Trophoblast cell (in vitro differentiated cells and primary cell): ENCODE data around the gene ZNF446.

Experiments
- DNase-seq, 2 donors: peaks; one replicate each; pipeline ENCODE4 v3.0.0-alpha.2; 2016
- H2AFZ ChIP-seq: 2 replicates; pipeline ENCODE4 v1.6.1; 2013; ENCODE audit warnings: low read length, moderate library complexity, mild to moderate bottlenecking; ENCODE audit not compliant: insufficient read depth, poor library complexity
- H2AK5ac ChIP-seq: 2 replicates; pipeline ENCODE4 v1.6.1; 2013; ENCODE audit warnings: mild to moderate bottlenecking, low read length
- H2BK120ac ChIP-seq: 2 replicates; pipeline ENCODE4 v1.6.1; 2013; ENCODE audit warnings: low read length, mild to moderate bottlenecking, moderate library complexity; ENCODE audit not compliant: insufficient read depth, poor library complexity
- H2BK12ac ChIP-seq: 2 replicates; pipeline ENCODE4 v1.6.1; 2013; ENCODE audit warnings: mild to moderate bottlenecking, low read length, moderate library complexity
- H2BK5ac ChIP-seq: 2 replicates; pipeline ENCODE4 v1.6.1; 2013; ENCODE audit warnings: low read length, low read depth, moderate library complexity, mild to moderate bottlenecking; ENCODE audit not compliant: poor library complexity
- H3K14ac ChIP-seq: 2 replicates; pipeline ENCODE4 v1.6.1; 2013; ENCODE audit warnings: mild to moderate bottlenecking, low read length
- H3K18ac ChIP-seq: 2 replicates; pipeline ENCODE4 v1.6.1; 2013; ENCODE audit warnings: mild to moderate bottlenecking, low read length
- H3K23ac ChIP-seq: 2 replicates; pipeline ENCODE4 v1.6.1; 2013; ENCODE audit warnings: low read length
- H3K27ac ChIP-seq: 2 replicates; pipeline ENCODE4 v1.5.1; 2013; ENCODE audit warnings: low read depth, mild to moderate bottlenecking, inconsistent platforms, low read length, moderate library complexity
- H3K27me3 ChIP-seq: 2 replicates; pipeline ENCODE4 v1.6.1; 2013; ENCODE audit warnings: inconsistent platforms, mild to moderate bottlenecking, low read length, moderate library complexity; ENCODE audit not compliant: insufficient read depth
- H3K36me3 ChIP-seq, 2 experiments: 1 replicate in 1 of 2; 2 replicates in 1 of 2; pipeline ENCODE4 v1.6.1; 2013; ENCODE audit warnings: low read length in 2 of 2, mild to moderate bottlenecking in 2 of 2, moderate library complexity in 1 of 2; ENCODE audit not compliant: insufficient read depth in 2 of 2, control insufficient read depth in 1 of 2
- H3K4ac ChIP-seq: 2 replicates; pipeline ENCODE4 v1.6.1; 2013; ENCODE audit warnings: low read depth, mild to moderate bottlenecking, low read length, moderate library complexity
- H3K4me1 ChIP-seq, 2 experiments: 1 replicate in 1 of 2; 2 replicates in 1 of 2; pipeline ENCODE4 v1.6.1; 2013; ENCODE audit warnings: low read length in 2 of 2, mild to moderate bottlenecking in 2 of 2, moderate library complexity in 1 of 2; ENCODE audit not compliant: insufficient read depth in 2 of 2, control insufficient read depth in 1 of 2
- H3K4me2 ChIP-seq: 2 replicates; pipeline ENCODE4 v1.6.1; 2013; ENCODE audit warnings: inconsistent platforms, mild to moderate bottlenecking, low read length, moderate library complexity
- H3K4me3 ChIP-seq: 2 replicates; pipeline ENCODE4 v1.5.1; 2013; ENCODE audit warnings: mild to moderate bottlenecking, low read depth, low read length, inconsistent platforms
- H3K79me1 ChIP-seq: one replicate; pipeline ENCODE4 v1.6.1; 2013; ENCODE audit warnings: low read length
- H3K79me2 ChIP-seq: 2 replicates; pipeline ENCODE4 v1.6.1; 2013; ENCODE audit warnings: low read length, mild to moderate bottlenecking; ENCODE audit not compliant: control insufficient read depth, insufficient read depth, poor library complexity
- H3K9ac ChIP-seq: 2 replicates; pipeline ENCODE4 v1.6.1; 2013; ENCODE audit warnings: mild to moderate bottlenecking, low read length
- H3K9me3 ChIP-seq: 2 replicates; pipeline ENCODE4 v1.6.1; 2013; ENCODE audit warnings: low read depth, mild to moderate bottlenecking, control low read depth, inconsistent platforms, low read length; ENCODE audit not compliant: insufficient read depth
- H4K12ac ChIP-seq: 2 replicates; pipeline ENCODE4 v1.6.1; 2013; ENCODE audit warnings: low read depth, mild to moderate bottlenecking, low read length, moderate library complexity
- H4K8ac ChIP-seq: 2 replicates; pipeline ENCODE4 v1.6.1; 2013; ENCODE audit warnings: low read depth, mild to moderate bottlenecking, low read length, moderate library complexity
- H4K91ac ChIP-seq: one replicate; pipeline ENCODE4 v1.6.1; 2013; ENCODE audit warnings: low read depth, mild to moderate bottlenecking, low read length, moderate library complexity
- WGBS: extraction: QIAGEN DNeasy Blood & Tissue Kit; methylation state at CpG from one replicate; pipeline ENCODE4 v1.1.7; 2013; ENCODE audit warnings: missing lambda C conversion rate; ENCODE audit not compliant: insufficient read length, insufficient coverage; ENCODE audit errors: extremely low coverage; 5-methylcytosine and 5-hydroxymethylcytosine counted together

Gene ZNF446

DNA sequence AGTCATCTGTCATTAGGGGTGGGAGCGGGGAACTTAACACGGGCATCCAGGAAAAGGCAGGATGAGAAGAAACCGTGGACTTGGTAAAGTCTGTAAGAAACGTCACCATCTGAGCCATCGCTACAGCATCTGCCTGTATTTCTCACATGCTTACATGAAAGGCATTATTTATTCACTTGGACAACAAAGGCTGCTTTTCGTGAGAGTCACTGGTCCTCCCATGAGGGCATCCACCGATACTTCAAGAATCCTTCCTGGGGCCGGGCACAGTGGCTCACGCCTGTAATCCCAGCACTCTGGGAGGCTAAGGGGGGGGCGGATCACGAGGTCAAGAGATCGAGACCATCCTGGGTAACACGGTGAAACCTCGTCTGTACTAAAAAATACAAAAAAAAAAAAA is 16.1 kb downstream of the ZNF446 start:
- no peak overlapping the region for H3K4me2 ChIP-seq
- no peak overlapping the region for H3K23ac ChIP-seq
- H4K8ac ChIP-seq, result no peak overlapping the region
- no peak overlapping the region for H3K4me3 ChIP-seq
- no peak overlapping the region for H4K91ac ChIP-seq
- no peak overlapping the region for H2BK12ac ChIP-seq
- H2AK5ac ChIP-seq, result no peak overlapping the region
- no peak overlapping the region for H2AFZ ChIP-seq
- no peaks in the 10 kb centered on the region for H3K27me3 ChIP-seq
- H3K9me3 ChIP-seq, result peaks cover 2% of the 10 kb centered on the region
- no peak overlapping the region for H4K12ac ChIP-seq
- H3K27ac ChIP-seq, result no peak overlapping the region
- no CpG with 5 or more reads among the region's 14 CpGs for WGBS
- no peak overlapping the region for H3K18ac ChIP-seq
- H3K79me2 ChIP-seq, result no peaks in the 10 kb centered on the region
- no peak overlapping the region for H2BK5ac ChIP-seq
- no peak overlapping the region for H3K14ac ChIP-seq
- H3K4ac ChIP-seq, result no peak overlapping the region
- peak; percentile 46 to 67 for DNase-seq
- H3K4me1 ChIP-seq, result no peaks in the 10 kb centered on the region
- H3K79me1 ChIP-seq, result no peaks in the 10 kb centered on the region
- H2BK120ac ChIP-seq, result no peak overlapping the region
- no peaks in the 10 kb centered on the region for H3K36me3 ChIP-seq
- no peak overlapping the region for H3K9ac ChIP-seq

DNA sequence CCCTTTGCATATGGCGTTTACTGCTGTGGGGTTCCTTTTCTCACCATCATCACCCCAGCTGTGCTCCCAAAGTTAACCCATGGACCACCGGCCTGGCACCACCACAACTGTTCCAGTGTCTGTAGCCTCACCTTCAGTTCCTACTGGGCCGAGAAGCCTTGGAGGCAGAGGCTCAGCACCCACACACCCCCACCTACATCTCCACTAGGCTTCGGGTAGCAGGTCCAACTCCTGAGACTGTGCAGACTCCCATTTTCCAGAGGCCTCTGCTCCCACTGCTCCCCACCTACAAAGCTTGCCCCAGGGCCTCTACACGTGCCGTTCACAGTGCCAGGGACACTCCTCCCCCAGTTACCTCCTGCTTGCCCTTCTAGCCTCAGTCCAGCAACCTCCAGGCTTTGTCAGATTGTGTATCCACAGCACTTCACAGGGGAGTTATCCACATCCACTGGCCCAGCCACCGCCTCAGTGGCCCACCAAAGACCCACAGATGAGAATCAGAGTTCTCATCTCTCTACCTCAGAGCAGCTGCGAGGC is 21.6 kb downstream of the ZNF446 start:
- no peak overlapping the region for H2BK5ac ChIP-seq
- H3K4ac ChIP-seq, result no peak overlapping the region
- H3K18ac ChIP-seq, result no peak overlapping the region
- H2AK5ac ChIP-seq, result no peak overlapping the region
- H3K79me2 ChIP-seq, result peaks cover 4% of the 10 kb centered on the region
- H3K27me3 ChIP-seq, result no peaks in the 10 kb centered on the region
- no peak overlapping the region for H2BK12ac ChIP-seq
- no peaks in the 10 kb centered on the region for H3K36me3 ChIP-seq
- no peak overlapping the region for H3K4me3 ChIP-seq
- no peak overlapping the region for H3K9ac ChIP-seq
- H4K12ac ChIP-seq, result no peak overlapping the region
- peaks cover 5% of the 10 kb centered on the region for H3K9me3 ChIP-seq
- H3K23ac ChIP-seq, result no peak overlapping the region
- no CpG with 5 or more reads among the region's 8 CpGs for WGBS
- no peak overlapping the region for H3K4me2 ChIP-seq
- peaks cover 10 to 19% of the 10 kb centered on the region in 2 experiments for H3K4me1 ChIP-seq
- no peak overlapping the region for H4K8ac ChIP-seq
- H2AFZ ChIP-seq, result no peak overlapping the region
- peaks cover 7% of the 10 kb centered on the region for H3K79me1 ChIP-seq
- H4K91ac ChIP-seq, result no peak overlapping the region
- H2BK120ac ChIP-seq, result no peak overlapping the region
- H3K27ac ChIP-seq, result no peak overlapping the region
- no peak for DNase-seq
- no peak overlapping the region for H3K14ac ChIP-seq

DNA sequence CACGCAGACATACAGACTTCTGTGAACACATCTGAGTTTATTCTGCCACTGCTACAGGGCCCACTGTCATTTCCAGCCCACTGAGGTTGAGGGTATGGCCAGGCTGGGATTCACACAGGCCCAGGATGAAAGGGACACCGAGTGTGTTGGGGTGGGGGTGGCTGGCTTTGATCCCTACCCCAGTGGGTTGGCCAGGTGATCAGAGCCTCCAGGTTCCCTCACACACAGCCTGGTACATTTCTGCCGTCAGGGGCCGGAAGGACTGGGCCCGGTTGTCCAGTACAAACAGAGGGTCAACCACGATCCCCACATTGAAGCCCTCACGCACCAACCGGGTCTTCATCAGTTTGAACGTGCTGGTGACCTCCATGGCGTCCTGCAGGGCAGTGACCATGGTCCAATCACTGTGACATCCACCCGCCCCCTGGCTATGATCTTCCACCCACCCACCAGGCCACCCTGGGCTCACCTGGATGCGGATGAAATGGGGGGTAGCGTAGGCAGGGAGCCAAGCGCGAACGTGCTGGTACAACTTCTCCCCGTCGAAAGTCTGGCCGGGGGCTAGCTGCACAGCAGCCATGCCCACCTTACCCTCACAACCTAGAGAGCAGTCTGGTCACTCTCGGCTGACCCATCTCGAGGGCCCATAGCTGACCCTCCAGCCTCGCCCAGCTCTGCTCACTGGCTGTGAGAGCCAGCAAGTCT is 22.3 kb downstream of the ZNF446 start:
- no peak overlapping the region for H2AK5ac ChIP-seq
- no peak overlapping the region for H3K27ac ChIP-seq
- H4K12ac ChIP-seq, result no peak overlapping the region
- H3K14ac ChIP-seq, result peak overlapping the region; percentile 15
- no peak overlapping the region for H2BK5ac ChIP-seq
- no peak overlapping the region for H3K23ac ChIP-seq
- H3K9ac ChIP-seq, result no peak overlapping the region
- peak overlapping the region; percentile 8 for H4K91ac ChIP-seq
- peak overlapping the region; percentile 63 for H4K8ac ChIP-seq
- no peaks in the 10 kb centered on the region for H3K27me3 ChIP-seq
- no peak overlapping the region for H2BK120ac ChIP-seq
- H3K4me1 ChIP-seq, result peaks cover 10 to 19% of the 10 kb centered on the region in 2 experiments
- H3K79me2 ChIP-seq, result peaks cover 4% of the 10 kb centered on the region
- H2BK12ac ChIP-seq, result no peak overlapping the region
- no peak overlapping the region for H3K4me3 ChIP-seq
- H2AFZ ChIP-seq, result peak overlapping the region; percentile 72
- no peaks in the 10 kb centered on the region for H3K36me3 ChIP-seq
- H3K79me1 ChIP-seq, result peaks cover 7% of the 10 kb centered on the region
- peak overlapping the region; percentile 63 for H3K4me2 ChIP-seq
- no peak for DNase-seq
- no CpG with 5 or more reads among the region's 22 CpGs for WGBS
- H3K4ac ChIP-seq, result no peak overlapping the region
- H3K18ac ChIP-seq, result no peak overlapping the region
- H3K9me3 ChIP-seq, result peaks cover 5% of the 10 kb centered on the region

DNA sequence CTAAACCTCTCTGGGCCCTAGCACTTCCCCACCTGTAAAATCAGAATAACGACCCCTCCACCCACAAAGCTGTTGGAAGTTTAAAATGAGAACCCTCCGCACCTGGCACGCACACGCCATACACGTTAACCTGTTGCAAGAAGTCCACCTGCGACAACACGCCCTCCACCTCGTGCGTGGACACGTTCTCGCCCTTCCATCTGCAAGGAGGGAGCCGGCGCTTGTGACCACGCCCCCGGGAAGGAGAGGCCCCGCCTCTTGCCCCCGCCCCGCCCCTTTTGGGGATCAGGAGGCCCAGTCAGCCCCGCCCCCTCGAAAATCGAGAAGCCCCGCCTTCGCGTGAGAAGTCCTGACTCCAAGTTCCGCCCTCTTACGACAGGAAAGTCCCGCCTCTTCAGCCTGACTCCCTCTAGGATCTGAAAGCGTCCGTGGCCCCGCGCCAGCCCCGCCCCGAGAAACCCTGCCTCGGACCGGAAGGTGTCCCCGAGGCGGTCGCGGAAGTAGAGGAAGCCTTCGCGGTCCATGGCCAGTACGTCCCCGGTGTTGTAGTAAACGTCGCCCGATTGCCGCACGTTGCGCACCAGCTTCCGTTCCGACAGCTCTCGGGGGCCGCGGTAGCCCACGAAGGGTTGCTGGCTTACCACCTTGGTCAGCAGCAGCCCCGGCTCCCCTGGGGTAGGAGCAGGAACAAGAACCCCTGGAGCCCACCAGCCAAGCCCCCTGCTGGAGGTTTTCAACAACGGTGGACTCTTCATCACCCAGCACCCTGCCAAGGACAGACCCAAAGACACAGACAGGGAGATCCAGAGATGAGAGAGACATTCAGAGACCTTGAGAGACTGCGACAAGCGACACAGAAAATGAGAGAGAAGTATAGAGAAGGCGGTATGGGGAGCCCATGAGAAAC is 23.1 kb downstream of the ZNF446 start:
- peak; percentile 97 to 99 for DNase-seq
- no peaks in the 10 kb centered on the region for H3K36me3 ChIP-seq

More for the DNA sequence above, 23.1 kb downstream of the ZNF446 start:
- H3K4me3 ChIP-seq, result peak overlapping the region; percentile 64
- peak overlapping the region; percentile 86 for H2BK5ac ChIP-seq
- peaks cover 10 to 19% of the 10 kb centered on the region in 2 experiments for H3K4me1 ChIP-seq
- H2AFZ ChIP-seq, result peak overlapping the region; percentile 99
- peak overlapping the region; percentile 78 for H2AK5ac ChIP-seq
- H2BK12ac ChIP-seq, result no peak overlapping the region
- H4K8ac ChIP-seq, result peak overlapping the region; percentile 100
- H4K91ac ChIP-seq, result peak overlapping the region; percentile 90
- peaks cover 5% of the 10 kb centered on the region for H3K9me3 ChIP-seq
- peak overlapping the region; percentile 99 for H4K12ac ChIP-seq
- H3K4me2 ChIP-seq, result peak overlapping the region; percentile 77
- peaks cover 7% of the 10 kb centered on the region for H3K79me1 ChIP-seq
- H3K18ac ChIP-seq, result peak overlapping the region; percentile 98
- no peak overlapping the region for H3K23ac ChIP-seq
- H3K9ac ChIP-seq, result peak overlapping the region; percentile 46
- no CpG with 5 or more reads among the region's 60 CpGs for WGBS
- H3K27ac ChIP-seq, result peak overlapping the region; percentile 67
- peak overlapping the region; percentile 98 for H3K14ac ChIP-seq
- peaks cover 4% of the 10 kb centered on the region for H3K79me2 ChIP-seq
- no peaks in the 10 kb centered on the region for H3K27me3 ChIP-seq
- H3K4ac ChIP-seq, result peak overlapping the region; percentile 90
- peak overlapping the region; percentile 79 for H2BK120ac ChIP-seq
